ENCODE measurements around the gene SENP7. TPM values are rescaled to one million over a fixed set of nuclear protein-coding genes. Genes with fewer than 3 reads are reported as not detected.
"Not testable (repeated sequence)": the region's sequence is repeated elsewhere in the genome, so short reads cannot be mapped to it uniquely, and the experiment has no call there.

Gene SENP7
- total RNA-seq, 3 donors from 2014 or later, result 26.6 to 43.2 (median 26.9) TPM

DNA sequence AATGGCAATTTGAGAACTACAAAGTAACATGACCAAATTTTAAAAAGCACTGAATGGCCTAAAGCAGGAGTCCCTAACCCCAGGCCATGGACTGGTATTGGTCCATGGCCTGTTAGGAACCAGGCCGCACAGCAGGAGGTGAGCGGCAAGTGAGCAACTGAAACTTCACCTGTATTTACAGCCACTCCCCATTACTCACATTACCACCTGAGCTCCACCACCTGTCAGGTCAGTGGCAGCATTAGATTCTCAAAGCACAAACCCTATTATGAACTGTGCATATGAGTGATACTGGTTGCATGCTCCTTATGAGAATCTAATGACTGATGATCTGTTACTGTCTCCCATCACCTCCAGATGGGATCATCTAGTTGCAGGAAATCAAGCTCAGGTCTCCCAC is 48.8 kb downstream of the SENP7 start:
- intact Hi-C loops (cut with DNase I; ENCODE audit: low total_unique reads), result no loop called here
- TF ChIP-seq, protein P1, sequence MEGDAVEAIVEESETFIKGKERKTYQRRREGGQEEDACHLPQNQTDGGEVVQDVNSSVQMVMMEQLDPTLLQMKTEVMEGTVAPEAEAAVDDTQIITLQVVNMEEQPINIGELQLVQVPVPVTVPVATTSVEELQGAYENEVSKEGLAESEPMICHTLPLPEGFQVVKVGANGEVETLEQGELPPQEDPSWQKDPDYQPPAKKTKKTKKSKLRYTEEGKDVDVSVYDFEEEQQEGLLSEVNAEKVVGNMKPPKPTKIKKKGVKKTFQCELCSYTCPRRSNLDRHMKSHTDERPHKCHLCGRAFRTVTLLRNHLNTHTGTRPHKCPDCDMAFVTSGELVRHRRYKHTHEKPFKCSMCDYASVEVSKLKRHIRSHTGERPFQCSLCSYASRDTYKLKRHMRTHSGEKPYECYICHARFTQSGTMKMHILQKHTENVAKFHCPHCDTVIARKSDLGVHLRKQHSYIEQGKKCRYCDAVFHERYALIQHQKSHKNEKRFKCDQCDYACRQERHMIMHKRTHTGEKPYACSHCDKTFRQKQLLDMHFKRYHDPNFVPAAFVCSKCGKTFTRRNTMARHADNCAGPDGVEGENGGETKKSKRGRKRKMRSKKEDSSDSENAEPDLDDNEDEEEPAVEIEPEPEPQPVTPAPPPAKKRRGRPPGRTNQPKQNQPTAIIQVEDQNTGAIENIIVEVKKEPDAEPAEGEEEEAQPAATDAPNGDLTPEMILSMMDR (IDR thresholded peaks at IDR 0.05), result no peak
- TF ChIP-seq POLR2A (IDR thresholded peaks at IDR 0.05) (no peak), POLR2AphosphoS5 (IDR thresholded peaks at IDR 0.05) (no peak)

GRCh38 chr3:101461451-101461850 is 51.6 kb downstream of the SENP7 start:
- Histone ChIP-seq H3K4me1 (no peaks in the 10 kb centered on the region), H3K9me3 (peaks cover 0 to 5% of the 10 kb centered on the region in 2 donors), H3K27me3 (no peaks in the 10 kb centered on the region), H3K4me3 (no peak overlapping the region), H3K27ac (no peak overlapping the region), H3K36me3 (no peaks in the 10 kb centered on the region)
- TF ChIP-seq, protein P1 (IDR thresholded peaks at IDR 0.05), result no peak
- TF ChIP-seq POLR2AphosphoS5 (IDR thresholded peaks at IDR 0.05) (no peak), POLR2A (IDR thresholded peaks at IDR 0.05) (no peak)
- DNase-seq (ENCODE audit: low spot score in 2 of 2), result no peak
- intact Hi-C loops (cut with DNase I; ENCODE audit: low total_unique reads), result no loop called here

More for the DNA sequence above, 48.8 kb downstream of the SENP7 start:
- Histone ChIP-seq H3K4me3 (no peak overlapping the region), H3K27ac (no peak overlapping the region), H3K36me3 (no peaks in the 10 kb centered on the region), H3K9me3 (peaks cover 5% of the 10 kb centered on the region in 2 donors), H3K27me3 (no peaks in the 10 kb centered on the region), H3K4me1 (no peaks in the 10 kb centered on the region)
- no peak for DNase-seq (ENCODE audit: low spot score in 2 of 2)

- intact Hi-C loops (cut with DNase I; ENCODE audit: low total_unique reads), result no loop called here
- H3K36me3 ChIP-seq, result no peaks in the 10 kb centered on the region
- TF ChIP-seq, protein P1 (IDR thresholded peaks at IDR 0.05), result no peak
- no peak for TF ChIP-seq POLR2AphosphoS5 (IDR thresholded peaks at IDR 0.05)
- TF ChIP-seq POLR2A (IDR thresholded peaks at IDR 0.05), result no peak
- H3K27ac ChIP-seq, result no peak overlapping the region
- no peak for DNase-seq (ENCODE audit: low spot score in 2 of 2)
- no peaks in the 10 kb centered on the region for H3K27me3 ChIP-seq
- H3K4me1 ChIP-seq, result no peaks in the 10 kb centered on the region
- H3K9me3 ChIP-seq, result peaks cover 0 to 5% of the 10 kb centered on the region in 2 donors
- no peak overlapping the region for H3K4me3 ChIP-seq
These were observed 54.6 kb downstream of the SENP7 start for GRCh38 chr3:101458387-101458786.

- no peak for TF ChIP-seq POLR2A (IDR thresholded peaks at IDR 0.05)
- TF ChIP-seq, protein P1 (IDR thresholded peaks at IDR 0.05), result no peak
- TF ChIP-seq POLR2AphosphoS5 (IDR thresholded peaks at IDR 0.05), result no peak
These were observed 58.4 kb downstream of the SENP7 start for GRCh38 chr3:101454629-101455028.

DNA sequence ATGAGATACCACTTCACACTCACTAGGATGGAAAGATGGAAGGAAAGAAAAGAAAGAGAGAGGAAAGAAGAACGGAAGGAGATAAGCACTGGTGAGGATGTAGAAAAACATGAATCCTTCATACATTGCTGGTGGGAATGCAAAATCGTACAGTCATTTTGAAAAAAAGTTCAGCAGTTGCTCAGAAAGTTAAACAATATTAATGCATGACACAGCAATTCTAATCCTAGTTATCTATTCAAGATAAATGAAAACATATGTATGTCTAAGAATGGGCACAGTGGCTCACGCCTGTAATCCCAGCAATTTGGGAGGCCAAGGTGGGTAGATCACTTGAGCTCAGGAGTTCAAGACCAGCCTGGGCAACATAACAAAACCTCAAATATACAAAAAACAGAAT is 59.1 kb downstream of the SENP7 start:
- intact Hi-C loops (cut with DNase I; ENCODE audit: low total_unique reads), result no loop called here
- H3K27me3 ChIP-seq, result no peaks in the 10 kb centered on the region
- H3K4me3 ChIP-seq, result no peak overlapping the region
- H3K9me3 ChIP-seq, result no peaks in the 10 kb centered on the region
- no peaks in the 10 kb centered on the region for H3K4me1 ChIP-seq
- DNase-seq (ENCODE audit: low spot score in 2 of 2), result no peak
- H3K27ac ChIP-seq, result no peak overlapping the region
- TF ChIP-seq POLR2A (IDR thresholded peaks at IDR 0.05) (no peak), POLR2AphosphoS5 (IDR thresholded peaks at IDR 0.05) (no peak)
- TF ChIP-seq, protein P1 (IDR thresholded peaks at IDR 0.05), result no peak
- H3K36me3 ChIP-seq, result no peaks in the 10 kb centered on the region

More at GRCh38 chr3:101454629-101455028, 58.4 kb downstream of the SENP7 start:
- H3K27me3 ChIP-seq, result no peaks in the 10 kb centered on the region
- no peak overlapping the region for H3K4me3 ChIP-seq
- H3K4me1 ChIP-seq, result no peaks in the 10 kb centered on the region
- H3K36me3 ChIP-seq, result no peaks in the 10 kb centered on the region
- DNase-seq (ENCODE audit: low spot score in 2 of 2), result no peak
- H3K9me3 ChIP-seq, result no peaks in the 10 kb centered on the region
- intact Hi-C loops (cut with DNase I; ENCODE audit: low total_unique reads), result no loop called here
- H3K27ac ChIP-seq, result no peak overlapping the region

DNA sequence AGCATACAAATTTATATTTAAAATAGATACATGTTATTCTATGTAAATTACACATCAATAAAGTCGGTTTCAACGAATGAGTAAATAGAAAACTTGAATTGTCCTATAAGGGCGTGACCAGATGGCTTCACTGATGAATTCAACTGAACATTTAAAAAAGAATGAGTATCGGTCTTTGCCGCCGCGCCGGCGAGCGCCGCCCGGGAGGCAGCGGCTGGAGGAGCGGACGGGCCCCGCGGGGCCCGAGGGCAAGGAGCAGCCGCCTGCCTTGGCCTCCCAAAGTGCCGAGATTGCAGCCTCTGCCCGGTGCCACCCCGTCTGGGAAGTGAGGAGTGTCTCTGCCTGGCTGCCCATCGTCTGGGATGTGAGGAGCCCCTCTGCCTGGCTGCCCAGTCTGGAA is 74.4 kb downstream of the SENP7 start:
- intact Hi-C loops (cut with DNase I; ENCODE audit: low total_unique reads); H3K36me3 ChIP-seq; DNase-seq (ENCODE audit: low spot score in 2 of 2); H3K4me3 ChIP-seq; H3K27me3 ChIP-seq; H3K4me1 ChIP-seq; H3K27ac ChIP-seq: not testable (repeated sequence)
- peaks cover 0 to 26% of the 10 kb centered on the region in 2 donors for H3K9me3 ChIP-seq

Data from breast epithelium (tissue), 4 donors.